Lower leg skin (tissue), 3 donors: ENCODE measurements around the gene PRND.

Experiments used
- CTCF ChIP-seq, 3 donors: fragments of 450-650 bp; IDR thresholded peaks; one replicate each; pipeline ENCODE4 v1.5.1; 2016; ENCODE audit warnings: antibody characterized with exemption in 3 of 3, mild to moderate bottlenecking in 3 of 3, moderate library complexity in 2 of 3
- POLR2A ChIP-seq, 2 donors: fragments of 450-650 bp; IDR thresholded peaks; one replicate each; pipeline ENCODE4 v1.6.1; 2016 to 2017; ENCODE audit warnings: antibody characterized with exemption in 2 of 2, mild to moderate bottlenecking in 1 of 2, moderate library complexity in 1 of 2

GRCh38 chr20:4767084-4767483 lies 45.4 kb downstream of the PRND start:
- no peak for TF ChIP-seq CTCF (IDR thresholded peaks at IDR 0.05)
- TF ChIP-seq POLR2A (IDR thresholded peaks at IDR 0.05), result no peak
